Stomach (tissue), 9 donors: Measurements from ENCODE around the gene RXRA. TPM values are rescaled to one million over a fixed set of nuclear protein-coding genes. Genes with fewer than 3 reads are reported as not detected.

ENCODE experiments used
- DNase-seq, 2 donors: peaks; one replicate each; pipeline versions ENCODE4 v3.0.0 to v3.0.0-alpha.2; 2013 to 2019
- H3K27ac ChIP-seq, 5 donors: fragments of 200-600 bp in 4 of 5; sonication (generic) in 4 of 5; one replicate each; pipeline ENCODE4 v1.5.1; 2013 to 2019; ENCODE audit warnings: mild to moderate bottlenecking in 1 of 5, moderate library complexity in 1 of 5
- H3K27me3 ChIP-seq, 3 donors: fragments of 200-600 bp; sonication (generic); one replicate each; pipeline ENCODE4 v1.5.1; 2017 to 2019; ENCODE audit warnings: mixed run types in 1 of 3
- H3K36me3 ChIP-seq, 4 donors: fragments of 200-600 bp; sonication (generic); 1 replicate in 3 of 4; 2 replicates in 1 of 4; pipeline ENCODE4 v1.5.1; 2016 to 2019
- H3K4me1 ChIP-seq, 4 donors: fragments of 200-600 bp; sonication (generic); one replicate each; pipeline ENCODE4 v1.5.1; 2016 to 2019
- H3K4me3 ChIP-seq, 4 donors: fragments of 200-600 bp; sonication (generic) in 3 of 4; one replicate each; pipeline ENCODE4 v1.5.1; 2016 to 2019; ENCODE audit warnings: mild to moderate bottlenecking in 1 of 4
- H3K9me3 ChIP-seq, 4 donors: fragments of 200-600 bp; sonication (generic); one replicate each; pipeline ENCODE4 v1.5.1; 2016 to 2019
- CTCF ChIP-seq, 7 experiments: fragments of 450-650 bp in 4 of 7; fragments of 200-600 bp in 3 of 7; sonication (generic) in 3 of 7; IDR thresholded peaks; one replicate each; pipeline ENCODE4 v1.5.1; 2016 to 2019; ENCODE audit warnings: antibody characterized with exemption in 7 of 7, control low read depth in 2 of 7, mild to moderate bottlenecking in 1 of 7
- EP300 ChIP-seq: sonication (generic); formaldehyde crosslinking; IDR thresholded peaks from one replicate; pipeline ENCODE4 v1.6.1; 2017; ENCODE audit warnings: antibody characterized with exemption
- POLR2A ChIP-seq, 4 donors: fragments of 450-650 bp; IDR thresholded peaks; one replicate each; pipeline ENCODE4 v1.6.1; 2016; ENCODE audit warnings: antibody characterized with exemption in 4 of 4, control low read depth in 2 of 4, mild to moderate bottlenecking in 1 of 4, moderate library complexity in 1 of 4
- POLR2AphosphoS5 ChIP-seq, 3 donors: sonication (generic); formaldehyde crosslinking; IDR thresholded peaks; one replicate each; pipeline ENCODE4 v1.6.1; 2016; ENCODE audit warnings: antibody characterized with exemption in 3 of 3
- WGBS, 5 donors: extraction: QIAGEN DNeasy Blood & Tissue Kit in 3 of 5; methylation state at CpG; one replicate each; pipeline versions ENCODE4 v1.1.5 to v1.1.7; 2013 to 2018; 5-methylcytosine and 5-hydroxymethylcytosine counted together
- intact Hi-C: fragments of 100-400 bp; cut with DNase I; formaldehyde crosslinking; loops from one replicate; pipeline ENCODE4 v1.15.1; 2023; ENCODE audit warnings: low total_unique reads
- polyA plus RNA-seq, 3 donors: library from polyadenylated mRNA; stranded (reverse); fragments of 200-250 nt; gene quantifications; one replicate each; pipeline ENCODE4 v1.2.3, GENCODE V29; 2013
- total RNA-seq, 5 donors: library from RNA; depleted of rRNA; stranded (reverse); fragments of >200 nt; gene quantifications; one replicate each; pipeline versions ENCODE4 v1.1.0 to v1.2.3, GENCODE V29; 2014 to 2016
- donor health status: healthy with polysubstance abuse.
- donor health status: Bipolar disorder and iron deficiency.
- donor health status: healthy.

RXRA gene
- total and polyA plus RNA-seq, 8 donors, result 14.0 to 68.4 (median 29.3) TPM

- H3K4me3 ChIP-seq, result no peak overlapping the region
- TF ChIP-seq CTCF (IDR thresholded peaks at IDR 0.05) (no peak), POLR2AphosphoS5 (IDR thresholded peaks at IDR 0.05) (no peak), EP300 (no peak), POLR2A (IDR thresholded peaks at IDR 0.05) (no peak)
- peaks cover 76 to 100% (median 99%) of the 10 kb centered on the region in 4 donors for H3K4me1 ChIP-seq
- peak overlapping the region in 4 of 5 donors; percentile 18 to 64 (median 28) for H3K27ac ChIP-seq
- no peaks in the 10 kb centered on the region for H3K27me3 ChIP-seq
- no peaks in the 10 kb centered on the region for H3K36me3 ChIP-seq
- 35 to 74% (median 48%) methylated on average over 7 to 8 of the region's 8 CpGs for WGBS, 5 donors
- H3K9me3 ChIP-seq, result no peaks in the 10 kb centered on the region
- DNase-seq, result no peak
- intact Hi-C loops, result no loop called here
Observed at GRCh38 chr9:134355158-134355557, 28.9 kb downstream of the RXRA start.

GRCh38 chr9:134355561-134356279 is 29.5 kb downstream of the RXRA start:
- TF ChIP-seq POLR2AphosphoS5 (IDR thresholded peaks at IDR 0.05) (peak in 2 of 3 donors; percentile 22 to 33), POLR2A (IDR thresholded peaks at IDR 0.05) (no peak), CTCF (IDR thresholded peaks at IDR 0.05) (no peak), EP300 (no peak)
- peaks cover 77 to 100% (median 99%) of the 10 kb centered on the region in 4 donors for H3K4me1 ChIP-seq
- DNase-seq, result peak; percentile 59 to 66
- no peak overlapping the region for H3K4me3 ChIP-seq
- H3K27ac ChIP-seq, result peak overlapping the region in 4 of 5 donors; percentile 18 to 64 (median 27)
- WGBS, 5 donors, result 34 to 72% (median 40%) methylated on average over 5 to 15 of the region's 15 CpGs
- H3K9me3 ChIP-seq, result no peaks in the 10 kb centered on the region
- no peaks in the 10 kb centered on the region for H3K27me3 ChIP-seq
- H3K36me3 ChIP-seq, result no peaks in the 10 kb centered on the region
- intact Hi-C loops, result no loop called here

- H3K36me3 ChIP-seq, result no peaks in the 10 kb centered on the region
- H3K27ac ChIP-seq, result peak overlapping the region in 4 of 5 donors; percentile 34 to 64 (median 55)
- 51 to 69% (median 60%) methylated on average over 28 to 29 of the region's 29 CpGs for WGBS, 5 donors
- intact Hi-C loops, result no loop called here
- no peaks in the 10 kb centered on the region for H3K27me3 ChIP-seq
- no peaks in the 10 kb centered on the region for H3K9me3 ChIP-seq
- DNase-seq, result peak; percentile 79 to 84
- H3K4me3 ChIP-seq, result peak overlapping the region in 1 of 4 donors; percentile 13
- H3K4me1 ChIP-seq, result peaks cover 74 to 100% (median 100%) of the 10 kb centered on the region in 4 donors
- TF ChIP-seq EP300 (no peak), CTCF (IDR thresholded peaks at IDR 0.05) (no peak), POLR2A (IDR thresholded peaks at IDR 0.05) (no peak), POLR2AphosphoS5 (IDR thresholded peaks at IDR 0.05) (peak in 1 of 3 donors; percentile 9)
Observed at GRCh38 chr9:134356496-134357470, 30.5 kb downstream of the RXRA start.

- no peaks in the 10 kb centered on the region for H3K27me3 ChIP-seq
- 68 to 75% (median 70%) methylated on average over 7 to 9 of the region's 9 CpGs for WGBS, 5 donors
- no peak for TF ChIP-seq CTCF (IDR thresholded peaks at IDR 0.05)
- no peak for DNase-seq
- intact Hi-C loops, result no loop called here
- no peaks in the 10 kb centered on the region for H3K9me3 ChIP-seq
- H3K4me1 ChIP-seq, result peaks cover 72 to 100% (median 100%) of the 10 kb centered on the region in 4 donors
- no peak overlapping the region for H3K4me3 ChIP-seq
- peak overlapping the region in 2 of 5 donors; percentile 57 to 66 for H3K27ac ChIP-seq
- H3K36me3 ChIP-seq, result no peaks in the 10 kb centered on the region
Observed at GRCh38 chr9:134357631-134358025, 31.4 kb downstream of the RXRA start.
